A549 (cell line): ENCODE measurements around the gene CCL14. TPM values are rescaled to one million over a fixed set of nuclear protein-coding genes. Genes with fewer than 3 reads are reported as not detected.

Experiments used
- ATAC-seq, 2 experiments: fragments of 200-7000 bp in 1 of 2; fragments of >200 bp in 1 of 2; cut with Nextera tagmentation in 1 of 2; cut with Tn5 transposase in 1 of 2; 3 replicates each; pipeline versions ENCODE4 v1.8.0 to v1.9.1; 2018 to 2020; ENCODE audit warnings: mild to moderate bottlenecking in 1 of 2, moderate library complexity in 1 of 2
- CTCF ChIA-PET: fragments of 300-600 bp; sonication (Branson Sonifier 250); formaldehyde crosslinking; extraction: SDS; loops from one replicate; lab custom pipeline; 2021; ENCODE audit warnings: antibody characterized with exemption, inconsistent platforms; lab: Yijun Ruan, JAX
- POLR2A ChIA-PET: fragments of 350-600 bp; formaldehyde crosslinking; extraction: SDS; loops from one replicate; lab custom pipeline; 2021; ENCODE audit warnings: antibody characterized with exemption, inconsistent platforms; lab: Yijun Ruan, JAX
- DNase-seq, 2 experiments: peaks; one replicate each; pipeline versions ENCODE4 v3.0.0 to v3.0.0-alpha.2; 2011 to 2016; ENCODE audit warnings: low read depth in 1 of 2, low spot score in 1 of 2
- FAIRE-seq: peaks from 2 replicates; lab custom pipeline; 2011; peaks lifted over from hg19 to GRCh38; lab: Jason Lieb, UNC
- H3K27ac ChIP-seq, 2 experiments: fragments of >200 bp; sonication (Bioruptor Twin); formaldehyde crosslinking; 3 replicates each; pipeline ENCODE4 v1.5.1; 2016 to 2017
- H3K4me1 ChIP-seq: fragments of >200 bp; sonication (Bioruptor Twin); formaldehyde crosslinking; 3 replicates; pipeline ENCODE4 v1.6.1; 2016
- H3K4me2 ChIP-seq: fragments of >200 bp; sonication (Bioruptor Twin); formaldehyde crosslinking; 3 replicates; pipeline ENCODE4 v1.6.1; 2016
- H3K4me3 ChIP-seq: fragments of >200 bp; sonication (Bioruptor Twin); formaldehyde crosslinking; 3 replicates; pipeline ENCODE4 v1.5.1; 2016
- H3K9me3 ChIP-seq: fragments of >200 bp; sonication (Bioruptor Twin); formaldehyde crosslinking; 3 replicates; pipeline ENCODE4 v1.6.1; 2016
- CBX8 ChIP-seq: fragments of 200-600 bp; sonication (generic); IDR thresholded peaks from 2 replicates; pipeline ENCODE4 v1.6.1; 2016
- CEBPB ChIP-seq, 2 experiments: fragments of >200 bp in 1 of 2; sonication (Bioruptor Twin) in 1 of 2; formaldehyde crosslinking in 1 of 2; IDR thresholded peaks; 2 replicates each; pipeline ENCODE4 v1.6.1; 2012 to 2016
- CHD2 ChIP-seq: fragments of 150-350 bp; IDR thresholded peaks from 2 replicates; pipeline ENCODE4 v1.6.1; 2014; ENCODE audit warnings: low read length; ENCODE audit not compliant: partially characterized antibody
- EHF ChIP-seq: fragments of 250-450 bp; sonication (Bioruptor Pico); IDR thresholded peaks from 2 replicates; pipeline ENCODE4 v1.5.0; 2020; ENCODE audit warnings: mild to moderate bottlenecking
- EHMT2 ChIP-seq: fragments of 200-600 bp; sonication (generic); IDR thresholded peaks from 2 replicates; pipeline ENCODE4 v1.6.1; 2016; ENCODE audit warnings: antibody characterized with exemption, low read depth, mild to moderate bottlenecking, moderate library complexity
- EP300 ChIP-seq, 2 experiments: fragments of >200 bp; sonication (Bioruptor Twin); formaldehyde crosslinking; IDR thresholded peaks; 2 replicates in 1 of 2; 3 replicates in 1 of 2; pipeline ENCODE4 v1.6.1; 2016 to 2017
- ESRRA ChIP-seq: fragments of 150-350 bp; IDR thresholded peaks from 2 replicates; pipeline ENCODE4 v1.6.1; 2014; ENCODE audit warnings: mild to moderate bottlenecking, low read length, borderline replicate concordance
- FOSB ChIP-seq: fragments of 250-450 bp; sonication (Bioruptor Pico); IDR thresholded peaks from 2 replicates; pipeline ENCODE4 v1.5.0; 2020; ENCODE audit warnings: mild to moderate bottlenecking, moderate library complexity
- HEYL ChIP-seq: fragments of 250-450 bp; sonication (Bioruptor Pico); IDR thresholded peaks from 2 replicates; pipeline ENCODE4 v1.8.0; 2021; ENCODE audit warnings: mild to moderate bottlenecking, moderate library complexity
- HOXB13 ChIP-seq: fragments of 250-450 bp; sonication (Bioruptor Pico); IDR thresholded peaks from 2 replicates; pipeline ENCODE4 v1.5.0; 2020; ENCODE audit warnings: low read depth, mild to moderate bottlenecking, moderate library complexity
- HOXB5 ChIP-seq: fragments of 250-450 bp; sonication (Bioruptor Pico); IDR thresholded peaks from 2 replicates; pipeline ENCODE4 v1.5.0; 2020; ENCODE audit warnings: mild to moderate bottlenecking, moderate library complexity
- JUNB ChIP-seq: fragments of >200 bp; sonication (Bioruptor Twin); formaldehyde crosslinking; IDR thresholded peaks from 2 replicates; pipeline ENCODE4 v1.6.1; 2016
- KDM1A ChIP-seq: fragments of 200-600 bp; sonication (generic); IDR thresholded peaks from 2 replicates; pipeline ENCODE4 v1.6.1; 2016; ENCODE audit warnings: low read depth, mild to moderate bottlenecking
- KDM5A ChIP-seq: fragments of 200-600 bp; sonication (generic); IDR thresholded peaks from 2 replicates; pipeline ENCODE4 v1.6.1; 2016; ENCODE audit warnings: antibody characterized with exemption, mild to moderate bottlenecking
- MAZ ChIP-seq: fragments of 150-350 bp; IDR thresholded peaks from 2 replicates; pipeline ENCODE4 v1.6.1; 2014; ENCODE audit warnings: antibody characterized with exemption, low read depth, low read length, borderline replicate concordance
- MYC ChIP-seq: IDR thresholded peaks from 2 replicates; pipeline ENCODE4 v1.6.1; 2012; ENCODE audit warnings: mild to moderate bottlenecking, inconsistent platforms, low read length, improper control_type of control experiment, borderline replicate concordance
- NR3C1 ChIP-seq: fragments of >200 bp; sonication (Bioruptor Twin); formaldehyde crosslinking; IDR thresholded peaks from 3 replicates; pipeline ENCODE4 v1.6.1; 2017
- PHF8 ChIP-seq: fragments of 200-600 bp; sonication (generic); IDR thresholded peaks from 2 replicates; pipeline ENCODE4 v1.6.1; 2016; ENCODE audit warnings: low read depth, mild to moderate bottlenecking, antibody characterized with exemption, moderate library complexity, borderline replicate concordance
- RARB ChIP-seq: fragments of 250-450 bp; sonication (Bioruptor Pico); IDR thresholded peaks from 2 replicates; pipeline ENCODE4 v1.8.0; 2021; ENCODE audit warnings: mild to moderate bottlenecking, moderate library complexity
- SMC3 ChIP-seq: fragments of >200 bp; sonication (Bioruptor Twin); formaldehyde crosslinking; IDR thresholded peaks from 3 replicates; pipeline ENCODE4 v1.6.1; 2018; ENCODE audit warnings: inconsistent platforms
- SREBF2 ChIP-seq: fragments of 450-650 bp; IDR thresholded peaks from 2 replicates; pipeline ENCODE4 v1.6.1; 2014; ENCODE audit warnings: mild to moderate bottlenecking, moderate library complexity
- TP53 ChIP-seq: fragments of 250-450 bp; sonication (Bioruptor Pico); IDR thresholded peaks from 2 replicates; pipeline ENCODE4 v1.5.0; 2021; ENCODE audit warnings: mild to moderate bottlenecking, moderate library complexity
- ZC3H11A ChIP-seq: fragments of 450-650 bp; IDR thresholded peaks from 2 replicates; pipeline ENCODE4 v1.6.1; 2014; ENCODE audit warnings: antibody characterized with exemption, mild to moderate bottlenecking
- ZNF302 ChIP-seq: fragments of 250-450 bp; sonication (Bioruptor Pico); IDR thresholded peaks from 2 replicates; pipeline ENCODE4 v1.9.0; 2021; ENCODE audit warnings: inconsistent platforms, mild to moderate bottlenecking, moderate library complexity
- WGBS: methylation state at CpG from one replicate; pipeline ENCODE4 v1.1.6; 2017; ENCODE audit errors: missing lambda C conversion rate; 5-methylcytosine and 5-hydroxymethylcytosine counted together
- polyA plus RNA-seq, 4 experiments: library from polyadenylated mRNA; depleted of rRNA in 3 of 4; stranded (reverse); fragments of >200 nt; fragmentation: RNase III in 1 of 4; extraction: RNeasy Plus Mini Kit Qiagen cat#74134 plus additional on column Dnase treatment in 1 of 4; gene quantifications; 2 replicates in 3 of 4; 3 replicates in 1 of 4; pipeline ENCODE4 v1.2.3, GENCODE V29; 2011 to 2017
- TF ChIP-seq, protein P1 (sequence below): IDR thresholded peaks from 2 replicates; pipeline ENCODE4 v1.6.1; 2012
- TF ChIP-seq, protein P2 (sequence below): IDR thresholded peaks from 2 replicates; pipeline ENCODE4 v1.6.1; 2012
- TF ChIP-seq, protein P3 (sequence below): fragments of 250-450 bp; sonication (Bioruptor Pico); IDR thresholded peaks from 2 replicates; pipeline ENCODE4 v1.5.0; 2021; ENCODE audit warnings: mild to moderate bottlenecking, moderate library complexity, borderline replicate concordance
- TF ChIP-seq, protein P4 (sequence below): fragments of 150-350 bp; IDR thresholded peaks from 2 replicates; pipeline ENCODE4 v1.6.1; 2014; ENCODE audit warnings: low read depth, mild to moderate bottlenecking, low read length
- TF ChIP-seq, protein P5 (sequence below): fragments of 250-450 bp; sonication (Bioruptor Pico); IDR thresholded peaks from 2 replicates; pipeline ENCODE4 v1.5.0; 2020; ENCODE audit warnings: low read depth, mild to moderate bottlenecking, moderate library complexity

CCL14 gene
- polyA plus RNA-seq, 2 of the 4 experiments (the other 2 are of a cell fraction): not detected

DNA sequence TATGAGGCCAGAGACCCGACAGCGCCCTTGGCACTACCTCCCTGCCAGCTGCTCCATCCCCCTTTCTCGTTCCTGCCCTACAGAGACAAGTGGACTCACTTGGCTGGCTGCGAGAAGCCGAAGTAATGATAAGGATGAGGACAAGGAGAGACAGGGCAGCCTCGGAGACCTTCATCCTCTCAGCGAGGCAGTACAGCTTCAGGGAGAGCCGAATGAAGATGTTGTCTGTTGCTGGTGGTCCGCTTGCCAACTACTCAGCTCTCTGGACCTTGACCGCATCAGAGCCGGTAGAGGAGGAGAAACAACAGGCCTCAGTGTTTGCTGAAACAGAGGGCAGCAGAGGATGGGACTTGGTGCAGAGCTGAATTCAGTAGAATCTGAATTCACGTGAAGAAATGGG lies 5.3 kb downstream of the CCL14 start, which contains the start of gene CCL16:
Gene CCL16, minus strand, starts transcription at position 252 of the 400 bp plus-strand sequence. Its CDS starts 77 bp downstream, at position 175.
- Histone ChIP-seq H3K4me2 (no peak within 1 kb of the TSS), H3K9me3 (no peaks in the 10 kb centered on the region), H3K4me1 (no peaks in the 10 kb centered on the region), H3K27ac (no peak within 1 kb of the TSS), H3K4me3 (no peak within 1 kb of the TSS)
- POLR2A ChIA-PET: no interaction called here
- ATAC-seq (no peak), FAIRE-seq (no peak), DNase-seq (no peak)
- TF ChIP-seq HEYL (CRISPR knock-in tag): no peak
- no peak for TF ChIP-seq PHF8
- no peak for TF ChIP-seq EP300 (IDR thresholded peaks at IDR 0.05)
- no peak for TF ChIP-seq RARB (CRISPR knock-in tag)
- no peak for TF ChIP-seq NR3C1
- no peak for TF ChIP-seq JUNB
- TF ChIP-seq, protein P1, sequence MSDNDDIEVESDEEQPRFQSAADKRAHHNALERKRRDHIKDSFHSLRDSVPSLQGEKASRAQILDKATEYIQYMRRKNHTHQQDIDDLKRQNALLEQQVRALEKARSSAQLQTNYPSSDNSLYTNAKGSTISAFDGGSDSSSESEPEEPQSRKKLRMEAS: no peak
- no peak for TF ChIP-seq ZC3H11A
- TF ChIP-seq, protein P2, sequence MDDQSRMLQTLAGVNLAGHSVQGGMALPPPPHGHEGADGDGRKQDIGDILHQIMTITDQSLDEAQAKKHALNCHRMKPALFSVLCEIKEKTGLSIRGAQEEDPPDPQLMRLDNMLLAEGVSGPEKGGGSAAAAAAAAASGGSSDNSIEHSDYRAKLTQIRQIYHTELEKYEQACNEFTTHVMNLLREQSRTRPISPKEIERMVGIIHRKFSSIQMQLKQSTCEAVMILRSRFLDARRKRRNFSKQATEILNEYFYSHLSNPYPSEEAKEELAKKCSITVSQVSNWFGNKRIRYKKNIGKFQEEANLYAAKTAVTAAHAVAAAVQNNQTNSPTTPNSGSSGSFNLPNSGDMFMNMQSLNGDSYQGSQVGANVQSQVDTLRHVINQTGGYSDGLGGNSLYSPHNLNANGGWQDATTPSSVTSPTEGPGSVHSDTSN: no peak
- no peak for TF ChIP-seq CBX8
- TF ChIP-seq ZNF302 (CRISPR knock-in tag): no peak
- no peak for TF ChIP-seq EHF (CRISPR knock-in tag)
- no peak for TF ChIP-seq ESRRA
- no peak for TF ChIP-seq MAZ
- TF ChIP-seq HOXB5 (CRISPR knock-in tag): no peak
- TF ChIP-seq KDM5A: no peak
- no peak for TF ChIP-seq CEBPB (IDR thresholded peaks at IDR 0.05)
- TF ChIP-seq, protein P3, sequence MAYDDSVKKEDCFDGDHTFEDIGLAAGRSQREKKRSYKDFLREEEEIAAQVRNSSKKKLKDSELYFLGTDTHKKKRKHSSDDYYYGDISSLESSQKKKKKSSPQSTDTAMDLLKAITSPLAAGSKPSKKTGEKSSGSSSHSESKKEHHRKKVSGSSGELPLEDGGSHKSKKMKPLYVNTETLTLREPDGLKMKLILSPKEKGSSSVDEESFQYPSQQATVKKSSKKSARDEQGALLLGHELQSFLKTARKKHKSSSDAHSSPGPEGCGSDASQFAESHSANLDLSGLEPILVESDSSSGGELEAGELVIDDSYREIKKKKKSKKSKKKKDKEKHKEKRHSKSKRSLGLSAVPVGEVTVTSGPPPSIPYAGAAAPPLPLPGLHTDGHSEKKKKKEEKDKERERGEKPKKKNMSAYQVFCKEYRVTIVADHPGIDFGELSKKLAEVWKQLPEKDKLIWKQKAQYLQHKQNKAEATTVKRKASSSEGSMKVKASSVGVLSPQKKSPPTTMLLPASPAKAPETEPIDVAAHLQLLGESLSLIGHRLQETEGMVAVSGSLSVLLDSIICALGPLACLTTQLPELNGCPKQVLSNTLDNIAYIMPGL: no peak
- no peak for TF ChIP-seq KDM1A
- TF ChIP-seq, protein P4, sequence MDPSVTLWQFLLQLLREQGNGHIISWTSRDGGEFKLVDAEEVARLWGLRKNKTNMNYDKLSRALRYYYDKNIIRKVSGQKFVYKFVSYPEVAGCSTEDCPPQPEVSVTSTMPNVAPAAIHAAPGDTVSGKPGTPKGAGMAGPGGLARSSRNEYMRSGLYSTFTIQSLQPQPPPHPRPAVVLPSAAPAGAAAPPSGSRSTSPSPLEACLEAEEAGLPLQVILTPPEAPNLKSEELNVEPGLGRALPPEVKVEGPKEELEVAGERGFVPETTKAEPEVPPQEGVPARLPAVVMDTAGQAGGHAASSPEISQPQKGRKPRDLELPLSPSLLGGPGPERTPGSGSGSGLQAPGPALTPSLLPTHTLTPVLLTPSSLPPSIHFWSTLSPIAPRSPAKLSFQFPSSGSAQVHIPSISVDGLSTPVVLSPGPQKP: no peak
- 49% methylated on average over 12 of the region's 12 CpGs for WGBS
- CTCF ChIA-PET: interaction anchor here (1.5 to 6.0 kb wide), 7 partner anchors 10 to 502 kb away, joined by 3 to 41 read pairs (median 6); no protein-coding TSS in a partner anchor

DNA sequence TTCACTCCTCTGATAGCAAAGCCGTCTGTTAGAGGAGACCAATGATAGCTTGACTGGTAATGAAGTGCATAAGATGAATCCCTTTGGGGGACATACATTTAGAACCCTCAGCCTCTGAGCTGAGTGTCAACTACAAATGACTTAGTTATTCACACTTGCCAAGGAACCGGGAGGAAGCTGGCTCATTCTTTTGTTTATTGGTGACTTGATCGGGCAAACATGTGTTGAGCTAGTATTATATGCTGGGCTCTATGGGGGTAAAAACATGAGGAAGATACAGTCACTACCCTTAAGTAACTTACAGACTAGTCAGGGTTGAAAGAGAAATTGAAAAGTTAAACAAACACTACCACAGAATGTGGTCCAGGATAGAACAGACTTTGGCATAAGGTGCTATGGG lies 8.2 kb downstream of the CCL14 start:
- WGBS: 45% methylated on average over 3 of the region's 3 CpGs
- Histone ChIP-seq H3K9me3 (no peaks in the 10 kb centered on the region), H3K27ac (no peak overlapping the region), H3K4me3 (no peak overlapping the region), H3K4me1 (peaks cover 7% of the 10 kb centered on the region; the same call in 1 of the 3 replicates), H3K4me2 (no peak overlapping the region)
- ATAC-seq: no peak
- FAIRE-seq: no peak
- DNase-seq: no peak
- CTCF ChIA-PET: interaction anchor here (0.7 to 12.1 kb wide), 7 partner anchors 10 to 173 kb away, joined by 3 to 271 read pairs (median 3); no protein-coding TSS in a partner anchor
- TF ChIP-seq ESRRA (no peak), RARB (CRISPR knock-in tag) (no peak), EHMT2 (no peak), SMC3 (no peak), CHD2 (no peak), FOSB (no peak), SREBF2 (no peak), TP53 (no peak), MYC (no peak), HOXB13 (no peak)
- TF ChIP-seq, protein P5, sequence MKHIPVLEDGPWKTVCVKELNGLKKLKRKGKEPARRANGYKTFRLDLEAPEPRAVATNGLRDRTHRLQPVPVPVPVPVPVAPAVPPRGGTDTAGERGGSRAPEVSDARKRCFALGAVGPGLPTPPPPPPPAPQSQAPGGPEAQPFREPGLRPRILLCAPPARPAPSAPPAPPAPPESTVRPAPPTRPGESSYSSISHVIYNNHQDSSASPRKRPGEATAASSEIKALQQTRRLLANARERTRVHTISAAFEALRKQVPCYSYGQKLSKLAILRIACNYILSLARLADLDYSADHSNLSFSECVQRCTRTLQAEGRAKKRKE (CRISPR knock-in tag): no peak
- TF ChIP-seq, protein P4: no peak
- TF ChIP-seq, protein P2: no peak
- TF ChIP-seq, protein P3: no peak
- POLR2A ChIA-PET: no interaction called here
